ENCODE results near the gene RAB3IL1. TPM values are rescaled to one million over a fixed set of nuclear protein-coding genes. Genes with fewer than 3 reads are reported as not detected.

Gene RAB3IL1
- total RNA-seq, 1 experiment from 2014 or later: 0.77 TPM

DNA sequence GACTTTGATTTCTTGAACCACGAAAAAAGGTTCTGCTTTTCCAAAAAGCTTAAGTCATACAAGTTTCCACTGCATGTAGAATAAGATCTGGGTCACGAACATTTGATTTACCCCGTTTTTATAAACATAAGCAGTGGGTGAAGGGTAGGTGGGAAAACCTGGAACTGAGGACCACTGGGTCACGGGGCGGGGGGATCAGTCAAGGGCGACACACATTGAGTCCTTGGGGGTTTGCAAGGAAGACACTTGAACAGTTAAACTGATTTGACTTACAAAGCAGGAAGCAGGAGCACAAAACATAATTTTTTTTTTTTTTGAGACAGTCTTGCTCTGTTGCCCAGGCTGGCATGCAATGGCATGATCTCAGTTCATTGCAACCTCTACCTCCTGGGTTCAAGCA is 36.9 kb downstream of the RAB3IL1 start:
- H3K27ac ChIP-seq: no peak overlapping the region

DNA sequence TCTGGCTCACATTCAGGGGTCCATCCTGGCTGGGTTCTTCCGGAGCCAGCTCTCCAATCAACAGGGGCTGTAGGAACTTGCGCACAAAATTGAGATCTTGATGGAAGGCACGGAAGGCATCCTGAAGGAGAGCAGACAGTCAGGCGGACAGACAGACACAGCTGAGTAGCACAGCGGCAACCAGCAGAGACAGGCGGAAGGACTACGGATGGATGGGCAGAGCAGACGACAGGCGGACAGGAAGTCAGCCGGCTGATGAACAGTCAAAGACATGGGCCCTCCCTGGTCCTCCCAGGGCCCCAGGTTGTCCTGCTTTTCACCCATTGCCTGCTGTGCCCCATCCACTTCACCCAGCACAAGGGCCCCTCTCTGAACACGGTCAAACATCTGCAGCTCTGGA is 37.3 kb downstream of the RAB3IL1 start:
- Histone ChIP-seq H3K9me3 (replicated peaks) (no peaks in the 10 kb centered on the region), H3K4me1 (peaks cover 8% of the 10 kb centered on the region), H3K4me3 (no peak overlapping the region), H3K36me3 (peaks cover 7% of the 10 kb centered on the region; the same call in 1 of the 2 replicates), H3K27ac (no peak overlapping the region), H3K27me3 (no peaks in the 10 kb centered on the region)
- no peak for DNase-seq

More for the DNA sequence above, 36.9 kb downstream of the RAB3IL1 start:
- peaks cover 7% of the 10 kb centered on the region; the same call in 1 of the 2 replicates for H3K36me3 ChIP-seq
- no peaks in the 10 kb centered on the region for H3K27me3 ChIP-seq
- no peak overlapping the region for H3K4me3 ChIP-seq
- DNase-seq: no peak
- H3K9me3 ChIP-seq (replicated peaks): no peaks in the 10 kb centered on the region
- peaks cover 12% of the 10 kb centered on the region for H3K4me1 ChIP-seq

DNA sequence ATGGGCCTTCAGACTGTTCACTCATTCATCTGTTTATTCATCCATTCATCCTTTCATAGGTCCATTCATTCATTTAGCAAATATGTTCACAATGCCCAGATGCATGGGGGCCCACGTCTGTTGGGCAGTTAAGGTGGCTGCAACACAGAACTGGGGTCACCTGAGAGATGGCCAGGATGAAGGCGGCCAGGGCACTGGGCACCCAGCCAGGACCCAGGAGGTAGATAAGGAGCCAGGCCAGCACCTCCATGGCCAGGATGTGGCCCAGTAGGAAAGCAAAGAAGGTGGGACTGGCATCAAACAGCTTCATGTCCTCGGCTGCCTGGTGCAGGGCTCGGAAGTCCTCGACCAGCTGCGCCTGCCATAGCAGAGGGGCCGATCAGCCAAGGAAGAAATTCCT is 38.2 kb downstream of the RAB3IL1 start:
- no peak overlapping the region for H3K4me3 ChIP-seq
- H3K9me3 ChIP-seq (replicated peaks): no peaks in the 10 kb centered on the region
- no peak overlapping the region for H3K27ac ChIP-seq
- H3K36me3 ChIP-seq: peaks cover 7% of the 10 kb centered on the region; the same call in 1 of the 2 replicates
- no peak for DNase-seq
- no peaks in the 10 kb centered on the region for H3K27me3 ChIP-seq
- no peaks in the 10 kb centered on the region for H3K4me1 ChIP-seq

- peaks cover 4% of the 10 kb centered on the region; the same call in 1 of the 2 replicates for H3K36me3 ChIP-seq
- peaks cover 3% of the 10 kb centered on the region; the same call in 1 of the 2 replicates for H3K4me1 ChIP-seq
- H3K27ac ChIP-seq: no peak overlapping the region
- H3K9me3 ChIP-seq (replicated peaks): no peaks in the 10 kb centered on the region
- H3K4me3 ChIP-seq: no peak overlapping the region
- H3K27me3 ChIP-seq: no peaks in the 10 kb centered on the region
- DNase-seq: no peak
Measured at GRCh38 chr11:61875698-61876097, 41.7 kb downstream of the RAB3IL1 start.

GRCh38 chr11:61874853-61875252 is 42.5 kb downstream of the RAB3IL1 start:
- peaks cover 3% of the 10 kb centered on the region; the same call in 1 of the 2 replicates for H3K4me1 ChIP-seq
- H3K4me3 ChIP-seq: no peak overlapping the region
- H3K27me3 ChIP-seq: no peaks in the 10 kb centered on the region
- no peak overlapping the region for H3K27ac ChIP-seq
- peaks cover 4% of the 10 kb centered on the region; the same call in 1 of the 2 replicates for H3K36me3 ChIP-seq
- H3K9me3 ChIP-seq (replicated peaks): no peaks in the 10 kb centered on the region
- DNase-seq: no peak

GRCh38 chr11:61874377-61874809 is 43.0 kb downstream of the RAB3IL1 start:
- no peak for DNase-seq

GRCh38 chr11:61873588-61874376 is 43.6 kb downstream of the RAB3IL1 start:
- Histone ChIP-seq H3K36me3 (peaks cover 4% of the 10 kb centered on the region; the same call in 1 of the 2 replicates), H3K9me3 (replicated peaks) (no peaks in the 10 kb centered on the region), H3K27me3 (no peaks in the 10 kb centered on the region), H3K4me3 (no peak overlapping the region), H3K4me1 (peaks cover 3% of the 10 kb centered on the region; the same call in 1 of the 2 replicates), H3K27ac (no peak overlapping the region)
- DNase-seq: peak in 1 of 2 experiments; percentile 18

More at GRCh38 chr11:61874377-61874809, 43.0 kb downstream of the RAB3IL1 start:
- Histone ChIP-seq H3K36me3 (peaks cover 4% of the 10 kb centered on the region; the same call in 1 of the 2 replicates), H3K9me3 (replicated peaks) (no peaks in the 10 kb centered on the region), H3K27me3 (no peaks in the 10 kb centered on the region), H3K27ac (no peak overlapping the region), H3K4me1 (peaks cover 3% of the 10 kb centered on the region; the same call in 1 of the 2 replicates), H3K4me3 (no peak overlapping the region)

DNA sequence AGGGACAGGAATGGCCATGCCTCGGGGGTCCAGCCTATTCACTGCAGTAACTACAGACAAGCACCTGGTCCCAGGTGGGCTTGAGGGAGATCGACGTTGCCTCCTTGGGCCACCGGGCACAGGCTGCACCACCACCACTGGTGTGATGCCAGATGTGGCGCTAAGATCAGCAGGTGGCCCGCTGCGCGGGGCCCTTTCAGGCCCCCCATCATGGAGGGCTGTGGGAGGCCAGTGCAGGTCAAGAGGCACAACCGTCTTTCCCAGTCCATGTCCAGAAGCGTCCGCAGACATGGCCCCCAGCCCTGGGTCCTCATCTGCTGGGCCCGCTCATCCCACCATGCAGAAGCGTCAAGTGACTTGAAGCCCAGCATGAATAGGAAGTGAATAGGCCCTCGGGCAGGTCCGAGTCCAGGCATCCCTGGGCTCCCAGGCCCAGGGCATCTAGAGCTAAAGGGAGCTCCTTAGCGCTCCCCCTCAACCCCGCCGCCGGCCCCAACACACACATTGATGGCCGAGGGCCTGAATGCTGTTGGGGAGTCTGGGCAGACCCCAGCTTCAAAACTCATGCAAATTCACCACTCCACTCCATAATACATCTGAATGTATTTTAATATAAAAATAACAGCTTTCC is 44.3 kb downstream of the RAB3IL1 start:
- Histone ChIP-seq H3K4me1 (peaks cover 3% of the 10 kb centered on the region; the same call in 1 of the 2 replicates), H3K9me3 (replicated peaks) (no peaks in the 10 kb centered on the region), H3K27me3 (no peaks in the 10 kb centered on the region), H3K27ac (no peak overlapping the region), H3K36me3 (peaks cover 4% of the 10 kb centered on the region; the same call in 1 of the 2 replicates), H3K4me3 (no peak overlapping the region)
- no peak for DNase-seq

DNA sequence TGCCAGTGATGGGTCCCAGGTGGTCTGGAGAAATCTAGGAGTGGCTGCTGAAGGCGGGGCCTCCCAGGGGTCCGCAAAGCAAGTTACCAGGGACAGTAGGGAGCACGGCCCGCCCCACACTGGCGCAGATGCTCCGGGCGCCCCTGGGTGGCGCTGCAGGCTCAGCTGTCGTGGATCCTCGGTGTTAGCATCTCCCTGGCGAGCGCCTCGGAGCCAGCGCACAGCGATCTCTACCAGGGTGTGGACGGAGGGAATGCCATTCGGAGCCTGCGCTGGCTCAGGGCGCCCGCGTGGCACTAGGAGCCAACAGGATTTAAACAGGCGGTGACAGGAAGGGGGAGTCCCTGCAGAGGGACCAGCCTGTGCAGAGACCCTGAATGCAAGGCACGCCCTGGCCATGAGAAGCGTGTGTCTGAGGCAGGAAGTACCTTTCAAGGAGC is 46.2 kb downstream of the RAB3IL1 start:
- Histone ChIP-seq H3K27ac (no peak overlapping the region), H3K4me1 (peaks cover 3% of the 10 kb centered on the region; the same call in 1 of the 2 replicates), H3K4me3 (no peak overlapping the region), H3K36me3 (peaks cover 4% of the 10 kb centered on the region; the same call in 1 of the 2 replicates), H3K27me3 (no peaks in the 10 kb centered on the region), H3K9me3 (replicated peaks) (no peaks in the 10 kb centered on the region)
- DNase-seq: peak; percentile 84 to 87

GRCh38 chr11:61870541-61871031 is 46.8 kb downstream of the RAB3IL1 start:
- Histone ChIP-seq H3K4me3 (no peak overlapping the region), H3K4me1 (peaks cover 3% of the 10 kb centered on the region; the same call in 1 of the 2 replicates), H3K36me3 (peaks cover 3% of the 10 kb centered on the region; the same call in 1 of the 2 replicates), H3K27me3 (no peaks in the 10 kb centered on the region), H3K9me3 (replicated peaks) (no peaks in the 10 kb centered on the region), H3K27ac (no peak overlapping the region)
- peak; percentile 35 to 51 for DNase-seq

- no peaks in the 10 kb centered on the region for H3K27me3 ChIP-seq
- no peak overlapping the region for H3K27ac ChIP-seq
- peaks cover 3% of the 10 kb centered on the region; the same call in 1 of the 2 replicates for H3K4me1 ChIP-seq
- peaks cover 2% of the 10 kb centered on the region; the same call in 1 of the 2 replicates for H3K36me3 ChIP-seq
- H3K9me3 ChIP-seq (replicated peaks): no peaks in the 10 kb centered on the region
- no peak for DNase-seq
- H3K4me3 ChIP-seq: no peak overlapping the region
Measured at GRCh38 chr11:61869708-61870451, 47.5 kb downstream of the RAB3IL1 start.

DNA sequence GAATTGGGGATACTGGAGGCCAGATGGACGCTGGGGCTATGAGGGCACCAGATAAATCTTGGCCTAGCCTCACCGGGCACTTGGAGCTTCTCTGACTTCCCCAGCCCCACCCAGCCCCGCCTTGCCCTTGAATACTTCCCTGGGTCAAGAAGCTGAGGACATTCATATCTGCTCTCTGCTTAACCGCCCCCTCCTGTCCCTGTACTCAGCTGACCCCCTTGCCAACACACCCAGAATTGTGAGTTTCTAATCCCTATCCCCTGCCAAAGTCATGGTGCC is 48.0 kb downstream of the RAB3IL1 start:
- Histone ChIP-seq H3K27me3 (no peaks in the 10 kb centered on the region), H3K4me3 (no peak overlapping the region), H3K27ac (no peak overlapping the region), H3K36me3 (peaks cover 2% of the 10 kb centered on the region; the same call in 1 of the 2 replicates), H3K4me1 (peaks cover 3% of the 10 kb centered on the region; the same call in 1 of the 2 replicates), H3K9me3 (replicated peaks) (no peaks in the 10 kb centered on the region)
- no peak for DNase-seq

GRCh38 chr11:61868571-61869428 is 48.6 kb downstream of the RAB3IL1 start:
- H3K27ac ChIP-seq: no peak overlapping the region
- DNase-seq: no peak

More at GRCh38 chr11:61868571-61869428, 48.6 kb downstream of the RAB3IL1 start:
- Histone ChIP-seq H3K36me3 (peaks cover 2% of the 10 kb centered on the region; the same call in 1 of the 2 replicates), H3K9me3 (replicated peaks) (no peaks in the 10 kb centered on the region), H3K27me3 (no peaks in the 10 kb centered on the region), H3K4me1 (peaks cover 3% of the 10 kb centered on the region; the same call in 1 of the 2 replicates), H3K4me3 (no peak overlapping the region)
